ENCODE results near the gene SLAMF9. TPM values are rescaled to one million over a fixed set of nuclear protein-coding genes. Genes with fewer than 3 reads are reported as not detected.

The SLAMF9 gene
- total RNA-seq, 1 experiment from 2014 or later, result not detected

- no peak for DNase-seq (ENCODE audit: low spot score)
- POLR2A ChIA-PET, result interaction anchor here (0.5 kb wide), 1 partner anchor 37 kb away, joined by 3 read pairs; no protein-coding TSS in a partner anchor
- peaks cover 11% of the 10 kb centered on the region for H3K4me1 Mint-ChIP-seq
- no peaks in the 10 kb centered on the region for H3K9me3 Mint-ChIP-seq
- no peak overlapping the region for H3K4me3 Mint-ChIP-seq
- no peaks in the 10 kb centered on the region for H3K27me3 Mint-ChIP-seq (ENCODE audit: low read depth)
- TF ChIP-seq CDX4 (CRISPR knock-in tag; IDR thresholded peaks at IDR 0.05; ENCODE audit: borderline replicate concordance) (no peak), MXD4 (CRISPR knock-in tag; IDR thresholded peaks at IDR 0.05; ENCODE audit: borderline replicate concordance) (no peak), EMX1 (CRISPR knock-in tag; IDR thresholded peaks at IDR 0.05) (no peak), ZNF425 (CRISPR knock-in tag; conservative IDR thresholded peaks at IDR 0.05) (no peak), AFF4 (CRISPR knock-in tag; IDR thresholded peaks at IDR 0.05; ENCODE audit: borderline replicate concordance) (no peak), KAT7 (CRISPR knock-in tag; IDR thresholded peaks at IDR 0.05; ENCODE audit: borderline replicate concordance) (no peak), MAX (CRISPR knock-in tag; IDR thresholded peaks at IDR 0.05) (no peak), IRF1 (CRISPR knock-in tag; IDR thresholded peaks at IDR 0.05) (no peak), ZNF263 (CRISPR knock-in tag; IDR thresholded peaks at IDR 0.05; ENCODE audit: low read depth) (no peak), ZNF138 (CRISPR knock-in tag; conservative IDR thresholded peaks at IDR 0.05) (no peak), STAT6 (CRISPR knock-in tag; conservative IDR thresholded peaks at IDR 0.05; ENCODE audit: low read depth) (no peak), ZNF532 (CRISPR knock-in tag; IDR thresholded peaks at IDR 0.05; ENCODE audit: borderline replicate concordance) (no peak)
- no peak overlapping the region for H3K27ac Mint-ChIP-seq
- ATAC-seq, result no peak
- peaks cover 34% of the 10 kb centered on the region for H3K36me3 Mint-ChIP-seq
- CTCF ChIA-PET, result interaction anchor here (1.1 to 10.6 kb wide), 5 partner anchors 14 to 115 kb away, joined by 3 to 202 read pairs (median 8); partner anchors contain the start of gene IGSF9
Observed at GRCh38 chr1:159931101-159931794, 22.8 kb downstream of the SLAMF9 start.
